Keratinocyte (primary cell): ENCODE measurements around the gene UQCRQ. TPM values are rescaled to one million over a fixed set of nuclear protein-coding genes. Genes with fewer than 3 reads are reported as not detected.

Experiments used
- DNase-seq: peaks from one replicate; pipeline ENCODE4 v3.0.0-alpha.2; 2011; ENCODE audit warnings: low read depth, missing footprints, low spot score
- FAIRE-seq: peaks from 2 replicates; lab custom pipeline; 2011; peaks lifted over from hg19 to GRCh38; lab: Jason Lieb, UNC
- H2AFZ ChIP-seq: 2 replicates; pipeline ENCODE4 v1.6.0; 2012; ENCODE audit warnings: low read length, control low read depth, inconsistent platforms; ENCODE audit not compliant: control insufficient read depth
- H3K27ac ChIP-seq: 2 replicates; pipeline ENCODE4 v1.5.1; 2011; ENCODE audit warnings: low read length; ENCODE audit not compliant: control insufficient read depth, insufficient read depth
- H3K27me3 ChIP-seq: 3 replicates; pipeline ENCODE4 v1.6.0; 2011; ENCODE audit warnings: low read length; ENCODE audit not compliant: control insufficient read depth, insufficient read depth; ENCODE audit errors: extremely low read depth
- H3K36me3 ChIP-seq, 2 experiments: 2 replicates in 1 of 2; 3 replicates in 1 of 2; pipeline ENCODE4 v1.5.1; 2011; ENCODE audit warnings: low read length in 2 of 2, mild to moderate bottlenecking in 1 of 2; ENCODE audit not compliant: control insufficient read depth in 2 of 2, insufficient read depth in 2 of 2; ENCODE audit errors: extremely low read depth in 1 of 2
- H3K4me1 ChIP-seq: 3 replicates; pipeline ENCODE4 v1.5.1; 2011; ENCODE audit warnings: low read length; ENCODE audit not compliant: control insufficient read depth, insufficient read depth; ENCODE audit errors: extremely low read depth
- H3K4me2 ChIP-seq: 3 replicates; pipeline ENCODE4 v1.6.0; 2011; ENCODE audit warnings: low read depth, low read length; ENCODE audit not compliant: control insufficient read depth, insufficient read depth; ENCODE audit errors: extremely low read depth
- H3K4me3 ChIP-seq, 3 experiments: fragments of 200-600 bp in 1 of 3; sonication (generic) in 1 of 3; 2 replicates in 2 of 3; 3 replicates in 1 of 3; pipeline ENCODE4 v1.5.1; 2011 to 2016; ENCODE audit warnings: low read length in 3 of 3, mild to moderate bottlenecking in 3 of 3, control low read depth in 2 of 3, inconsistent platforms in 1 of 3, low read depth in 1 of 3, mixed read lengths in 1 of 3, mixed run types in 1 of 3, moderate library complexity in 1 of 3; ENCODE audit not compliant: control insufficient read depth in 2 of 3, insufficient read depth in 2 of 3; ENCODE audit errors: extremely low read depth in 1 of 3
- H3K79me2 ChIP-seq: 2 replicates; pipeline ENCODE4 v1.6.0; 2012; ENCODE audit warnings: low read length; ENCODE audit not compliant: control insufficient read depth, insufficient read depth
- H3K9ac ChIP-seq: 3 replicates; pipeline ENCODE4 v1.6.0; 2011; ENCODE audit warnings: low read length; ENCODE audit not compliant: control insufficient read depth, insufficient read depth; ENCODE audit errors: extremely low read depth
- H3K9me1 ChIP-seq: 3 replicates; pipeline ENCODE4 v1.6.0; 2011; ENCODE audit warnings: low read length; ENCODE audit not compliant: control insufficient read depth, insufficient read depth; ENCODE audit errors: extremely low read depth
- H3K9me3 ChIP-seq: 2 replicates; pipeline ENCODE4 v1.5.1; 2012; ENCODE audit warnings: low read depth, low read length; ENCODE audit not compliant: control insufficient read depth
- H4K20me1 ChIP-seq: 3 replicates; pipeline ENCODE4 v1.6.0; 2011; ENCODE audit warnings: low read length; ENCODE audit not compliant: control insufficient read depth, insufficient read depth; ENCODE audit errors: extremely low read depth
- CTCF ChIP-seq, 3 experiments: IDR thresholded peaks in 1 of 3; conservative IDR thresholded peaks in 1 of 3; optimal IDR thresholded peaks in 1 of 3; 2 replicates in 2 of 3; 3 replicates in 1 of 3; pipeline versions ENCODE3 to v1.5.1; 2011; ENCODE audit warnings: low read length in 3 of 3, mild to moderate bottlenecking in 3 of 3, moderate library complexity in 2 of 3, control low read depth in 1 of 3, inconsistent platforms in 1 of 3; ENCODE audit not compliant: insufficient read depth in 2 of 3; ENCODE audit errors: extremely low read depth in 1 of 3
- EZH2 ChIP-seq: IDR thresholded peaks from one replicate; pipeline ENCODE4 v1.6.1; 2012; ENCODE audit warnings: inconsistent platforms, mild to moderate bottlenecking, low read length, moderate library complexity
- dilution Hi-C: fragments of 300-500 bp; cut with MboI; formaldehyde crosslinking; loops from one replicate; pipeline ENCODE4 v1.7.0; 2020; ENCODE audit warnings: low sequenced_read_pairs; ENCODE audit not compliant: extremely low pct_ligation_motif_present
- polyA plus RNA-seq, 5 experiments: library from polyadenylated mRNA; depleted of rRNA in 3 of 5; stranded (reverse) in 3 of 5; stranded (forward) in 1 of 5; unstranded in 1 of 5; fragments of >200 nt; gene quantifications; 1 replicate in 1 of 5; 2 replicates in 3 of 5; 3 replicates in 1 of 5; pipeline versions ENCODE4 v1.2.1 to v1.2.3, GENCODE V29; 2011 to 2012; ENCODE audit warnings: missing spikeins in 2 of 5, low read depth in 1 of 5, low replicate concordance in 1 of 5

UQCRQ gene
- polyA plus RNA-seq, 1 donor (not counting 4 experiments of a cell fraction or from before 2014, with no cell fraction given): 488 TPM

DNA sequence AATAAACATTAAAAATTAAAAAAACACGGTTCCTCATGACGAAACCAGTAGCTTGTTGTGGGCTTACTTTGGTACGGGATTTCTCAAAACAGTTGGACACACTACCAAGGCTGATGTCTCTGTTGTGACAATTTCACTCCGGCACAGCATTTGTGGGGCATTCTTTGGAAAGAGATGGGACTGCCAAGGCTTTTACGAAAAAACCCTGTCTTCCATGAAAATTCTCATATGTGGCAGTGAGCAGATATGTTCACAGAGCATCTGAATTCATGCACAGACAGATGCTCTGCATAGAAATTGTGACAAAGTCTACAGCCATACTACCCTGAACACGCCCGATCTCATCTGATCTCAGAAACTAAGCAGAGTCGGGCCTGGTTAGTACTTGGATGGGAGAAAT, 18.2 kb upstream of the UQCRQ start:
- FAIRE-seq: no peak
- no peaks in the 10 kb centered on the region for H3K36me3 ChIP-seq
- no peak overlapping the region for H3K9ac ChIP-seq
- DNase-seq: no peak
- TF ChIP-seq CTCF (optimal IDR thresholded peaks at IDR 0.05 in 1 of 3, IDR thresholded peaks at IDR 0.05 in 1 of 3, conservative IDR thresholded peaks at IDR 0.05 in 1 of 3; ENCODE audit: extremely low read depth in 1 of 3, insufficient read depth in 2 of 3, low read length in 3 of 3) (no peak), EZH2 (no peak)
- no peaks in the 10 kb centered on the region for H3K27me3 ChIP-seq
- no peak overlapping the region for H3K4me3 ChIP-seq
- H3K4me2 ChIP-seq: no peak overlapping the region
- H4K20me1 ChIP-seq: no peaks in the 10 kb centered on the region
- dilution Hi-C loops: no loop called here
- no peaks in the 10 kb centered on the region for H3K9me3 ChIP-seq
- no peaks in the 10 kb centered on the region for H3K79me2 ChIP-seq
- no peaks in the 10 kb centered on the region for H3K4me1 ChIP-seq
- H3K9me1 ChIP-seq: no peaks in the 10 kb centered on the region
- no peak overlapping the region for H3K27ac ChIP-seq
- H2AFZ ChIP-seq: no peak overlapping the region

DNA sequence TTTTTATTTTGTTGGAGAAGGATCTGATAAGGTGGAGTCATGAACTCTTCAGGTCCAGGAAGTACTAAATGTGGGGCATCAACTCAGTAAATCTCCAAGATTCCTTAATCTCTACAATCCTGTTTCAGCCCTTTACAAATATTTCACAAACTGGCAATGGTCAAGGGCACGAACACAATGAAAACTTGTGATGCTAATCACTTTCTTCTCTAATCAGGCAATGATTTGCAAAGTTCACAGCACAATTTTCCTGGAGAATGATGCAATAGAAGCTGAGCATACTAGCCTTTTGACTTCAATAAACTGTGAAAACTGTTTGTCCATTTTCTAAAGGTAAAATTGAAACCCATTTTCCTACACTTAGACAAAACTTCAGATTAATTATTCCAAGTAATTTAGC, 17.1 kb upstream of the UQCRQ start:
- no peaks in the 10 kb centered on the region for H3K9me1 ChIP-seq
- no peak overlapping the region for H3K9ac ChIP-seq
- no peaks in the 10 kb centered on the region for H4K20me1 ChIP-seq
- H3K27me3 ChIP-seq: no peaks in the 10 kb centered on the region
- H3K9me3 ChIP-seq: no peaks in the 10 kb centered on the region
- no peak overlapping the region for H3K4me2 ChIP-seq
- dilution Hi-C loops: no loop called here
- FAIRE-seq (no peak), DNase-seq (no peak)
- no peak overlapping the region for H3K4me3 ChIP-seq
- no peak overlapping the region for H2AFZ ChIP-seq
- no peaks in the 10 kb centered on the region for H3K36me3 ChIP-seq
- H3K27ac ChIP-seq: no peak overlapping the region
- H3K79me2 ChIP-seq: no peaks in the 10 kb centered on the region
- no peaks in the 10 kb centered on the region for H3K4me1 ChIP-seq
- no peak for TF ChIP-seq EZH2
- no peak for TF ChIP-seq CTCF (optimal IDR thresholded peaks at IDR 0.05 in 1 of 3, IDR thresholded peaks at IDR 0.05 in 1 of 3, conservative IDR thresholded peaks at IDR 0.05 in 1 of 3; ENCODE audit: extremely low read depth in 1 of 3, insufficient read depth in 2 of 3, low read length in 3 of 3)
